ENCODE results near the gene GRAMD2A.

The GRAMD2A gene

GRCh38 chr15:72131922-72132321 lies 65.7 kb downstream of the GRAMD2A start:
- ChIA-PET CTCF (no interaction called here), POLR2A (no interaction called here)
- no peak for TF ChIP-seq CTCF (IDR thresholded peaks at IDR 0.05; ENCODE audit: control extremely low read depth, extremely low read depth, low read depth, missing control alignments)
- no peak for DNase-seq (ENCODE audit: extremely low spot score)

GRCh38 chr15:72130272-72130671 lies 67.3 kb downstream of the GRAMD2A start:
- ChIA-PET CTCF (interaction anchor here (0.9 to 2.1 kb wide), 2 partner anchors 9 to 26 kb away, joined by 4 to 7 read pairs; no protein-coding TSS in a partner anchor), POLR2A (no interaction called here)
- no peak for DNase-seq (ENCODE audit: extremely low spot score)
- TF ChIP-seq CTCF (IDR thresholded peaks at IDR 0.05; ENCODE audit: control extremely low read depth, extremely low read depth, low read depth, missing control alignments), result no peak

GRCh38 chr15:72128359-72128758 lies 69.2 kb downstream of the GRAMD2A start:
- no peak for TF ChIP-seq CTCF (IDR thresholded peaks at IDR 0.05; ENCODE audit: control extremely low read depth, extremely low read depth, low read depth, missing control alignments)
- POLR2A ChIA-PET, result interaction anchor here (1.2 kb wide), 1 partner anchor 10 kb away, joined by 4 read pairs; the partner anchor contains the start of genes MYO9A and SENP8
- CTCF ChIA-PET, result interaction anchor here (0.7 to 2.5 kb wide), 4 partner anchors 10 to 28 kb away, joined by 3 to 9 read pairs (median 3); no protein-coding TSS in a partner anchor
- no peak for DNase-seq (ENCODE audit: extremely low spot score)

- DNase-seq (ENCODE audit: extremely low spot score), result no peak
- POLR2A ChIA-PET, result interaction anchor here (0.7 to 1.2 kb wide), 2 partner anchors 10 to 13 kb away, joined by 4 read pairs; partner anchors contain the start of genes MYO9A and SENP8
- CTCF ChIA-PET, result interaction anchor here (0.7 to 2.5 kb wide), 7 partner anchors 10 to 89 kb away, joined by 3 to 9 read pairs (median 3); partner anchors contain the start of genes MYO9A and SENP8
- no peak for TF ChIP-seq CTCF (IDR thresholded peaks at IDR 0.05; ENCODE audit: control extremely low read depth, extremely low read depth, low read depth, missing control alignments)
These were observed 69.8 kb downstream of the GRAMD2A start for GRCh38 chr15:72127724-72128322.

GRCh38 chr15:72124218-72124617 lies 73.4 kb downstream of the GRAMD2A start:
- CTCF ChIA-PET, result interaction anchor here (1.0 to 1.6 kb wide), 2 partner anchors 17 to 32 kb away, joined by 3 to 5 read pairs; no protein-coding TSS in a partner anchor
- POLR2A ChIA-PET, result no interaction called here

More at GRCh38 chr15:72124218-72124617, 73.4 kb downstream of the GRAMD2A start:
- no peak for TF ChIP-seq CTCF (IDR thresholded peaks at IDR 0.05; ENCODE audit: control extremely low read depth, extremely low read depth, low read depth, missing control alignments)
- DNase-seq (ENCODE audit: extremely low spot score), result no peak

Data from GM10248 (cell line).